ENCODE measurements around the gene EPB41L5. TPM values are rescaled to one million over a fixed set of nuclear protein-coding genes. Genes with fewer than 3 reads are reported as not detected.

EPB41L5 gene
- total RNA-seq, 1 experiment from 2014 or later, result 34.9 TPM

DNA sequence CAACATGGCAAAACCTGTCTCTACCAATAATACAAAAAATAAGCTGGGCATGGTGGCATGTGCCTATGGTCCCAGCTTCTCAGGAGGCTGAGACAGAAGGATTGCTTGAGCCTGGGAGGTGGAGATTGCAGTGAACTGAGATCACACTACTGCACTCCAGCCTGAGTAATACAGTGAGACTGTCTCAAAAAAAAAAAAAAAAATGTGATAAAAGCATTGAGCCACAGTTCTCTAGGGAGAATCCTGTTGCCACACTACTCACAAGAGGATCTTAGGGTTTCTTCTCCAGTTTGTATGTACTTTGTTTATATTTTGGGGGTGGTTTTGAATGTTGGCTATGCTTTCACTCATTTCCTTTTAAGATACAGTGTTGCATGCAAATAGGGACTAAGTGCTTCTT lies 148.3 kb downstream of the EPB41L5 start:
- POLR2A ChIA-PET, result no interaction called here
- no peak overlapping the region for H3K27ac Mint-ChIP-seq
- no peak overlapping the region for H3K4me3 Mint-ChIP-seq
- peaks cover 4% of the 10 kb centered on the region for H3K4me1 Mint-ChIP-seq
- DNase-seq (ENCODE audit: low spot score) (no peak), ATAC-seq (no peak)
- H3K27me3 Mint-ChIP-seq (ENCODE audit: low read depth), result no peaks in the 10 kb centered on the region
- TF ChIP-seq NR2C2 (CRISPR knock-in tag; IDR thresholded peaks at IDR 0.05), result no peak
- TF ChIP-seq, protein P1, sequence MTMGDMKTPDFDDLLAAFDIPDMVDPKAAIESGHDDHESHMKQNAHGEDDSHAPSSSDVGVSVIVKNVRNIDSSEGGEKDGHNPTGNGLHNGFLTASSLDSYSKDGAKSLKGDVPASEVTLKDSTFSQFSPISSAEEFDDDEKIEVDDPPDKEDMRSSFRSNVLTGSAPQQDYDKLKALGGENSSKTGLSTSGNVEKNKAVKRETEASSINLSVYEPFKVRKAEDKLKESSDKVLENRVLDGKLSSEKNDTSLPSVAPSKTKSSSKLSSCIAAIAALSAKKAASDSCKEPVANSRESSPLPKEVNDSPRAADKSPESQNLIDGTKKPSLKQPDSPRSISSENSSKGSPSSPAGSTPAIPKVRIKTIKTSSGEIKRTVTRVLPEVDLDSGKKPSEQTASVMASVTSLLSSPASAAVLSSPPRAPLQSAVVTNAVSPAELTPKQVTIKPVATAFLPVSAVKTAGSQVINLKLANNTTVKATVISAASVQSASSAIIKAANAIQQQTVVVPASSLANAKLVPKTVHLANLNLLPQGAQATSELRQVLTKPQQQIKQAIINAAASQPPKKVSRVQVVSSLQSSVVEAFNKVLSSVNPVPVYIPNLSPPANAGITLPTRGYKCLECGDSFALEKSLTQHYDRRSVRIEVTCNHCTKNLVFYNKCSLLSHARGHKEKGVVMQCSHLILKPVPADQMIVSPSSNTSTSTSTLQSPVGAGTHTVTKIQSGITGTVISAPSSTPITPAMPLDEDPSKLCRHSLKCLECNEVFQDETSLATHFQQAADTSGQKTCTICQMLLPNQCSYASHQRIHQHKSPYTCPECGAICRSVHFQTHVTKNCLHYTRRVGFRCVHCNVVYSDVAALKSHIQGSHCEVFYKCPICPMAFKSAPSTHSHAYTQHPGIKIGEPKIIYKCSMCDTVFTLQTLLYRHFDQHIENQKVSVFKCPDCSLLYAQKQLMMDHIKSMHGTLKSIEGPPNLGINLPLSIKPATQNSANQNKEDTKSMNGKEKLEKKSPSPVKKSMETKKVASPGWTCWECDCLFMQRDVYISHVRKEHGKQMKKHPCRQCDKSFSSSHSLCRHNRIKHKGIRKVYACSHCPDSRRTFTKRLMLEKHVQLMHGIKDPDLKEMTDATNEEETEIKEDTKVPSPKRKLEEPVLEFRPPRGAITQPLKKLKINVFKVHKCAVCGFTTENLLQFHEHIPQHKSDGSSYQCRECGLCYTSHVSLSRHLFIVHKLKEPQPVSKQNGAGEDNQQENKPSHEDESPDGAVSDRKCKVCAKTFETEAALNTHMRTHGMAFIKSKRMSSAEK (CRISPR knock-in tag; IDR thresholded peaks at IDR 0.05; ENCODE audit: borderline replicate concordance), result no peak
- TF ChIP-seq CBFB (CRISPR knock-in tag; IDR thresholded peaks at IDR 0.05; ENCODE audit: low read depth), result no peak
- TF ChIP-seq, protein P2, sequence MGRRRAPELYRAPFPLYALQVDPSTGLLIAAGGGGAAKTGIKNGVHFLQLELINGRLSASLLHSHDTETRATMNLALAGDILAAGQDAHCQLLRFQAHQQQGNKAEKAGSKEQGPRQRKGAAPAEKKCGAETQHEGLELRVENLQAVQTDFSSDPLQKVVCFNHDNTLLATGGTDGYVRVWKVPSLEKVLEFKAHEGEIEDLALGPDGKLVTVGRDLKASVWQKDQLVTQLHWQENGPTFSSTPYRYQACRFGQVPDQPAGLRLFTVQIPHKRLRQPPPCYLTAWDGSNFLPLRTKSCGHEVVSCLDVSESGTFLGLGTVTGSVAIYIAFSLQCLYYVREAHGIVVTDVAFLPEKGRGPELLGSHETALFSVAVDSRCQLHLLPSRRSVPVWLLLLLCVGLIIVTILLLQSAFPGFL (CRISPR knock-in tag; IDR thresholded peaks at IDR 0.05; ENCODE audit: borderline replicate concordance), result no peak
- TF ChIP-seq, protein P3, sequence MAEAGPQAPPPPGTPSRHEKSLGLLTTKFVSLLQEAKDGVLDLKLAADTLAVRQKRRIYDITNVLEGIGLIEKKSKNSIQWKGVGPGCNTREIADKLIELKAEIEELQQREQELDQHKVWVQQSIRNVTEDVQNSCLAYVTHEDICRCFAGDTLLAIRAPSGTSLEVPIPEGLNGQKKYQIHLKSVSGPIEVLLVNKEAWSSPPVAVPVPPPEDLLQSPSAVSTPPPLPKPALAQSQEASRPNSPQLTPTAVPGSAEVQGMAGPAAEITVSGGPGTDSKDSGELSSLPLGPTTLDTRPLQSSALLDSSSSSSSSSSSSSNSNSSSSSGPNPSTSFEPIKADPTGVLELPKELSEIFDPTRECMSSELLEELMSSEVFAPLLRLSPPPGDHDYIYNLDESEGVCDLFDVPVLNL (CRISPR knock-in tag; IDR thresholded peaks at IDR 0.05; ENCODE audit: borderline replicate concordance, low read depth), result no peak
- TF ChIP-seq, protein P4, sequence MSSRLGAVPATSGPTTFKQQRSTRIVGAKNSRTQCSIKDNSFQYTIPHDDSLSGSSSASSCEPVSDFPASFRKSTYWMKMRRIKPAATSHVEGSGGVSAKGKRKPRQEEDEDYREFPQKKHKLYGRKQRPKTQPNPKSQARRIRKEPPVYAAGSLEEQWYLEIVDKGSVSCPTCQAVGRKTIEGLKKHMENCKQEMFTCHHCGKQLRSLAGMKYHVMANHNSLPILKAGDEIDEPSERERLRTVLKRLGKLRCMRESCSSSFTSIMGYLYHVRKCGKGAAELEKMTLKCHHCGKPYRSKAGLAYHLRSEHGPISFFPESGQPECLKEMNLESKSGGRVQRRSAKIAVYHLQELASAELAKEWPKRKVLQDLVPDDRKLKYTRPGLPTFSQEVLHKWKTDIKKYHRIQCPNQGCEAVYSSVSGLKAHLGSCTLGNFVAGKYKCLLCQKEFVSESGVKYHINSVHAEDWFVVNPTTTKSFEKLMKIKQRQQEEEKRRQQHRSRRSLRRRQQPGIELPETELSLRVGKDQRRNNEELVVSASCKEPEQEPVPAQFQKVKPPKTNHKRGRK (CRISPR knock-in tag; IDR thresholded peaks at IDR 0.05; ENCODE audit: borderline replicate concordance), result no peak
- no peak for TF ChIP-seq ZNF671 (CRISPR knock-in tag; IDR thresholded peaks at IDR 0.05)
- no peak for TF ChIP-seq RORB (CRISPR knock-in tag; IDR thresholded peaks at IDR 0.05)
- TF ChIP-seq, protein P5, sequence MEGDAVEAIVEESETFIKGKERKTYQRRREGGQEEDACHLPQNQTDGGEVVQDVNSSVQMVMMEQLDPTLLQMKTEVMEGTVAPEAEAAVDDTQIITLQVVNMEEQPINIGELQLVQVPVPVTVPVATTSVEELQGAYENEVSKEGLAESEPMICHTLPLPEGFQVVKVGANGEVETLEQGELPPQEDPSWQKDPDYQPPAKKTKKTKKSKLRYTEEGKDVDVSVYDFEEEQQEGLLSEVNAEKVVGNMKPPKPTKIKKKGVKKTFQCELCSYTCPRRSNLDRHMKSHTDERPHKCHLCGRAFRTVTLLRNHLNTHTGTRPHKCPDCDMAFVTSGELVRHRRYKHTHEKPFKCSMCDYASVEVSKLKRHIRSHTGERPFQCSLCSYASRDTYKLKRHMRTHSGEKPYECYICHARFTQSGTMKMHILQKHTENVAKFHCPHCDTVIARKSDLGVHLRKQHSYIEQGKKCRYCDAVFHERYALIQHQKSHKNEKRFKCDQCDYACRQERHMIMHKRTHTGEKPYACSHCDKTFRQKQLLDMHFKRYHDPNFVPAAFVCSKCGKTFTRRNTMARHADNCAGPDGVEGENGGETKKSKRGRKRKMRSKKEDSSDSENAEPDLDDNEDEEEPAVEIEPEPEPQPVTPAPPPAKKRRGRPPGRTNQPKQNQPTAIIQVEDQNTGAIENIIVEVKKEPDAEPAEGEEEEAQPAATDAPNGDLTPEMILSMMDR (IDR thresholded peaks at IDR 0.05), result no peak
- TF ChIP-seq SOX15 (CRISPR knock-in tag; IDR thresholded peaks at IDR 0.05), result no peak
- no peak for TF ChIP-seq GTF2I (CRISPR knock-in tag; conservative IDR thresholded peaks at IDR 0.05)
- CTCF ChIA-PET, result no interaction called here
- H3K36me3 Mint-ChIP-seq, result peaks cover 14% of the 10 kb centered on the region
- peaks cover 8% of the 10 kb centered on the region for H3K9me3 Mint-ChIP-seq

DNA sequence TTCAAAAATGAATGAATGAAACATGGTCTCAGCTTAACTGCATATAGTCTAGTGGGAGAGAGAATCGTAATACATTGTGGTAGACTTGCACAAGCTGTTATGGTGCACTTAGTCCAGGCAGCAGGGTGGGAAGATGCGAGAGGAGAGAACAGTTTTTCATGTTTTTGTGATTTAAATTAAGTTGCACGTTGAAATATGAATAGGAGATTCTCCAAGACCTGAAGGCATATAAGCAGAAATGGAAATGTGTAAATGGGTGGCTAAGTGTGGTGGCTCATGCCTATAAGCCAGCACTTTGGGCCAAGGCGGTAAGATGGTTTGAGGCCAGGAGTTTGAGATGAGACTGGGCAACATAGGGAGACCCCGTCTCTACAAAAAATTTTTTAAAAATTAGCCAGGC lies 149.8 kb downstream of the EPB41L5 start:
- ChIA-PET CTCF (no interaction called here), POLR2A (no interaction called here)
- Mint-ChIP-seq H3K36me3 (peaks cover 3% of the 10 kb centered on the region; the same call in 1 of the 2 replicates), H3K4me3 (no peak overlapping the region), H3K4me1 (peaks cover 4% of the 10 kb centered on the region), H3K9me3 (no peaks in the 10 kb centered on the region), H3K27ac (no peak overlapping the region), H3K27me3 (ENCODE audit: low read depth) (no peaks in the 10 kb centered on the region)
- TF ChIP-seq ZNF121 (CRISPR knock-in tag; IDR thresholded peaks at IDR 0.05) (0 out of 2 replicates have a peak, but pooled peaks have one; percentile 34), TEAD1 (CRISPR knock-in tag; IDR thresholded peaks at IDR 0.05) (no peak)
- no peak for DNase-seq (ENCODE audit: low spot score)
- ATAC-seq, result no peak

DNA sequence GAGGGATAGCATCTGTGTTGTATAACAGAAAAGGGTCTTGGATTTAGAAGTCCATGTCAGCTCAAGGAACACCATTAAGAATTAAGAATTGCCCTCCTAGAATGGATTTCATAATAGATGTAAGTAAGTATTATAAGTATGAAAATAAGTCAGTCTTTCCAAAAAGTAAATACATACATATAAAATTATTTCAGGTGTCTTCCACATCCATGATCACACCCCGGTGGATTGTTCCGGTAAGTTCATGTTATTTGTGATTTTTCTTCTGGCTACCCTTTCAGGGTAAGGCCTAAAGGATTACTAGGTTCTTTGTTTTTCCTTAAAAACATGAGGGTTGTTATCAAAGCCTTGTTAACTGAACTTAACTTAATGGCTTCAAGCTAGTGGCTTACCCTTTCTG lies 154.4 kb downstream of the EPB41L5 start:
- DNase-seq (ENCODE audit: low spot score) (no peak), ATAC-seq (no peak)
- H3K27ac Mint-ChIP-seq, result no peak overlapping the region
- no peak overlapping the region for H3K4me3 Mint-ChIP-seq
- peaks cover 17% of the 10 kb centered on the region for H3K36me3 Mint-ChIP-seq
- ChIA-PET POLR2A (no interaction called here), CTCF (no interaction called here)
- peaks cover 14% of the 10 kb centered on the region for H3K4me1 Mint-ChIP-seq
- H3K9me3 Mint-ChIP-seq, result peaks cover 9% of the 10 kb centered on the region
- H3K27me3 Mint-ChIP-seq (ENCODE audit: low read depth), result no peaks in the 10 kb centered on the region
- TF ChIP-seq NFE2L1 (CRISPR knock-in tag; IDR thresholded peaks at IDR 0.05), result no peak
- TF ChIP-seq FOXP1 (CRISPR knock-in tag; IDR thresholded peaks at IDR 0.05; ENCODE audit: borderline replicate concordance), result no peak
- TF ChIP-seq ZNF671 (CRISPR knock-in tag; IDR thresholded peaks at IDR 0.05), result no peak
- TF ChIP-seq, protein P6, sequence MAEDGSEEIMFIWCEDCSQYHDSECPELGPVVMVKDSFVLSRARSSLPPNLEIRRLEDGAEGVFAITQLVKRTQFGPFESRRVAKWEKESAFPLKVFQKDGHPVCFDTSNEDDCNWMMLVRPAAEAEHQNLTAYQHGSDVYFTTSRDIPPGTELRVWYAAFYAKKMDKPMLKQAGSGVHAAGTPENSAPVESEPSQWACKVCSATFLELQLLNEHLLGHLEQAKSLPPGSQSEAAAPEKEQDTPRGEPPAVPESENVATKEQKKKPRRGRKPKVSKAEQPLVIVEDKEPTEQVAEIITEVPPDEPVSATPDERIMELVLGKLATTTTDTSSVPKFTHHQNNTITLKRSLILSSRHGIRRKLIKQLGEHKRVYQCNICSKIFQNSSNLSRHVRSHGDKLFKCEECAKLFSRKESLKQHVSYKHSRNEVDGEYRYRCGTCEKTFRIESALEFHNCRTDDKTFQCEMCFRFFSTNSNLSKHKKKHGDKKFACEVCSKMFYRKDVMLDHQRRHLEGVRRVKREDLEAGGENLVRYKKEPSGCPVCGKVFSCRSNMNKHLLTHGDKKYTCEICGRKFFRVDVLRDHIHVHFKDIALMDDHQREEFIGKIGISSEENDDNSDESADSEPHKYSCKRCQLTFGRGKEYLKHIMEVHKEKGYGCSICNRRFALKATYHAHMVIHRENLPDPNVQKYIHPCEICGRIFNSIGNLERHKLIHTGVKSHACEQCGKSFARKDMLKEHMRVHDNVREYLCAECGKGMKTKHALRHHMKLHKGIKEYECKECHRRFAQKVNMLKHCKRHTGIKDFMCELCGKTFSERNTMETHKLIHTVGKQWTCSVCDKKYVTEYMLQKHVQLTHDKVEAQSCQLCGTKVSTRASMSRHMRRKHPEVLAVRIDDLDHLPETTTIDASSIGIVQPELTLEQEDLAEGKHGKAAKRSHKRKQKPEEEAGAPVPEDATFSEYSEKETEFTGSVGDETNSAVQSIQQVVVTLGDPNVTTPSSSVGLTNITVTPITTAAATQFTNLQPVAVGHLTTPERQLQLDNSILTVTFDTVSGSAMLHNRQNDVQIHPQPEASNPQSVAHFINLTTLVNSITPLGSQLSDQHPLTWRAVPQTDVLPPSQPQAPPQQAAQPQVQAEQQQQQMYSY (CRISPR knock-in tag; IDR thresholded peaks at IDR 0.05), result no peak
- TF ChIP-seq, protein P7, sequence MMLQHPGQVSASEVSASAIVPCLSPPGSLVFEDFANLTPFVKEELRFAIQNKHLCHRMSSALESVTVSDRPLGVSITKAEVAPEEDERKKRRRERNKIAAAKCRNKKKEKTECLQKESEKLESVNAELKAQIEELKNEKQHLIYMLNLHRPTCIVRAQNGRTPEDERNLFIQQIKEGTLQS (CRISPR knock-in tag; conservative IDR thresholded peaks at IDR 0.05), result no peak
